HUES64 (cell line): Measurements from ENCODE around the gene NSUN3.
A peak's percentile ranks its signal among the peaks of the same experiment; 100 is the strongest.
"Not testable (repeated sequence)": the region's sequence is repeated elsewhere in the genome, so short reads cannot be mapped to it uniquely, and the experiment has no call there.

Experiments
- H3K27ac ChIP-seq: 2 replicates; pipeline ENCODE4 v1.7.0; 2013; ENCODE audit warnings: low read depth, low read length, inconsistent platforms
- H3K27me3 ChIP-seq: 2 replicates; pipeline ENCODE4 v1.6.1; 2013; ENCODE audit warnings: mild to moderate bottlenecking, low read length; ENCODE audit not compliant: insufficient read depth
- H3K36me3 ChIP-seq: 2 replicates; pipeline ENCODE4 v1.6.1; 2013; ENCODE audit warnings: mild to moderate bottlenecking, low read length; ENCODE audit not compliant: insufficient read depth
- H3K4me1 ChIP-seq: 2 replicates; pipeline ENCODE4 v1.6.1; 2013; ENCODE audit warnings: mild to moderate bottlenecking, low read length, moderate library complexity; ENCODE audit not compliant: insufficient read depth
- H3K4me3 ChIP-seq: 2 replicates; pipeline ENCODE4 v1.5.1; 2013; ENCODE audit warnings: mild to moderate bottlenecking, low read length, moderate library complexity
- H3K9ac ChIP-seq: 2 replicates; pipeline ENCODE4 v1.6.1; 2013; ENCODE audit warnings: mild to moderate bottlenecking, low read depth, low read length
- H3K9me3 ChIP-seq: 2 replicates; pipeline ENCODE4 v1.6.1; 2013; ENCODE audit warnings: low read depth, low read length; ENCODE audit not compliant: insufficient read depth
- WGBS: fragments of 150-250, 120-280 bp; methylation state at CpG from one replicate; pipeline ENCODE4 v1.1.7; 2013; ENCODE audit warnings: missing lambda C conversion rate; 5-methylcytosine and 5-hydroxymethylcytosine counted together

NSUN3 gene

GRCh38 chr3:94098452-94098851, 35.6 kb downstream of the NSUN3 start:
- Histone ChIP-seq H3K9me3 (no peaks in the 10 kb centered on the region), H3K27ac (no peak overlapping the region; the same call in 1 of the 2 replicates), H3K4me1 (no peaks in the 10 kb centered on the region), H3K27me3 (no peaks in the 10 kb centered on the region), H3K4me3 (no peak overlapping the region), H3K36me3 (peaks cover 23% of the 10 kb centered on the region), H3K9ac (no peak overlapping the region)
- 93% methylated on average over 3 of the region's 3 CpGs for WGBS

DNA sequence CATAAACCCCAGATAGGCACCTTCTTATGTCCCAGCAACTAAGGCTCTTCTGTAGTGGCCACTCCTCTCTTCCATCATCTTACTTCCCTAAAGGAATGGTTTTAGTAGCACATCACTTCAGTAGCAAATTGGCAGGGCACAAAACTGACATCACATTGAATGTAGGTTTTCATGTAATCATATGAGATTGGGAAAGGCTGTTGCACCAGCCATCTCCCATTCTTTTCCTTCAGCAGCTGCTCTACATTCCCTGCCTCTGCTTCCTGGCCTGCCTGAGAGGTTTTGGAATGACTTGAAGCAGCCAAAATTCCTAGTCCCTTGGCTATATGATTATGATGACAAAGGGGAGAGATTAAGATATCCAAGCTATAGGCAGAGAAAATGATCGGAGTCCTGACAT, 36.5 kb downstream of the NSUN3 start:
- H3K4me1 ChIP-seq, result no peaks in the 10 kb centered on the region
- peaks cover 23% of the 10 kb centered on the region for H3K36me3 ChIP-seq
- H3K27ac ChIP-seq, result no peak overlapping the region
- H3K9me3 ChIP-seq, result no peaks in the 10 kb centered on the region
- H3K27me3 ChIP-seq, result no peaks in the 10 kb centered on the region
- H3K4me3 ChIP-seq, result no peak overlapping the region
- 100% methylated on average over 1 of the region's 1 CpG for WGBS
- no peak overlapping the region for H3K9ac ChIP-seq

- WGBS, result 100% methylated on average over 2 of the region's 4 CpGs
Measured at GRCh38 chr3:94101860-94102259, 39.0 kb downstream of the NSUN3 start.

GRCh38 chr3:94106268-94106667, 43.4 kb downstream of the NSUN3 start:
- Histone ChIP-seq H3K36me3 (0 out of 2 replicates have a peak, but pooled peaks cover 3% of the 10 kb centered on the region), H3K27me3 (no peaks in the 10 kb centered on the region), H3K27ac (no peak overlapping the region), H3K9me3 (no peaks in the 10 kb centered on the region), H3K4me3 (no peak overlapping the region), H3K4me1 (no peaks in the 10 kb centered on the region), H3K9ac (no peak overlapping the region)
- 93% methylated on average over 4 of the region's 5 CpGs for WGBS

More at GRCh38 chr3:94101860-94102259, 39.0 kb downstream of the NSUN3 start:
- Histone ChIP-seq H3K4me1 (no peaks in the 10 kb centered on the region), H3K9me3 (no peaks in the 10 kb centered on the region), H3K9ac (no peak overlapping the region), H3K27ac (no peak overlapping the region), H3K36me3 (0 out of 2 replicates have a peak, but pooled peaks cover 6% of the 10 kb centered on the region), H3K27me3 (no peaks in the 10 kb centered on the region), H3K4me3 (no peak overlapping the region)

- not testable (repeated sequence) for H3K36me3 ChIP-seq, H3K27ac ChIP-seq, H3K9ac ChIP-seq, H3K27me3 ChIP-seq, H3K4me3 ChIP-seq, H3K4me1 ChIP-seq, H3K9me3 ChIP-seq
Measured at GRCh38 chr3:94110232-94110631, 47.4 kb downstream of the NSUN3 start.

GRCh38 chr3:94110854-94111253, 48.0 kb downstream of the NSUN3 start:
- H3K36me3 ChIP-seq, result peaks cover 8% of the 10 kb centered on the region; the same call in 1 of the 2 replicates
- no peaks in the 10 kb centered on the region for H3K9me3 ChIP-seq
- no peaks in the 10 kb centered on the region for H3K27me3 ChIP-seq
- no peak overlapping the region for H3K27ac ChIP-seq
- H3K4me3 ChIP-seq, result no peak overlapping the region
- H3K4me1 ChIP-seq, result peaks cover 4% of the 10 kb centered on the region
- H3K9ac ChIP-seq, result no peak overlapping the region

DNA sequence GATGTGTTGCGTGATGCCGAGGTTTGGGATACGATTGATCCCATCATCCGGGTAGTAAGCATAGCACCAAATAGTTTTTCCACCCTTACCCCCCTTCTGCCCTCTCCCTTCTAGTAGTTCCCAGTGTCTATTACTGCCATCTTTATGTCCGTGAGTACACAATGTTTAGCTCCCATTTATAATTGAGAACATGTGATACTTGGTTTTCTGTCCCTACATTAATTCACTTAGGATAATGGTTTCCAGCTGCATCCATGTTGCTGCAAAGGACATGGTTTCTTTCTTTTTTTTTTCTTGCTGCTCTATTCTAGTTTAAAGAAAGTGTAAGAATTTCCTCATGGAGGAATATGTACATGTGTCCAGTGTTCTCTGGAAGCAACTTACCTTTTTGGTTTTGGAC, 51.8 kb downstream of the NSUN3 start:
- Histone ChIP-seq H3K27ac (no peak overlapping the region), H3K9me3 (no peaks in the 10 kb centered on the region), H3K4me3 (no peak overlapping the region), H3K36me3 (peaks cover 6% of the 10 kb centered on the region; the same call in 1 of the 2 replicates), H3K9ac (no peak overlapping the region), H3K27me3 (no peaks in the 10 kb centered on the region), H3K4me1 (peaks cover 6% of the 10 kb centered on the region)
- WGBS, result 97% methylated on average over 5 of the region's 5 CpGs

- Histone ChIP-seq H3K9me3 (no peaks in the 10 kb centered on the region), H3K9ac (no peak overlapping the region), H3K4me1 (peaks cover 6% of the 10 kb centered on the region), H3K27ac (no peak overlapping the region), H3K4me3 (no peak overlapping the region), H3K27me3 (no peaks in the 10 kb centered on the region), H3K36me3 (peaks cover 6% of the 10 kb centered on the region; the same call in 1 of the 2 replicates)
- WGBS, result 81% methylated on average over 5 of the region's 6 CpGs
Measured at GRCh38 chr3:94115482-94115881, 52.6 kb downstream of the NSUN3 start.

DNA sequence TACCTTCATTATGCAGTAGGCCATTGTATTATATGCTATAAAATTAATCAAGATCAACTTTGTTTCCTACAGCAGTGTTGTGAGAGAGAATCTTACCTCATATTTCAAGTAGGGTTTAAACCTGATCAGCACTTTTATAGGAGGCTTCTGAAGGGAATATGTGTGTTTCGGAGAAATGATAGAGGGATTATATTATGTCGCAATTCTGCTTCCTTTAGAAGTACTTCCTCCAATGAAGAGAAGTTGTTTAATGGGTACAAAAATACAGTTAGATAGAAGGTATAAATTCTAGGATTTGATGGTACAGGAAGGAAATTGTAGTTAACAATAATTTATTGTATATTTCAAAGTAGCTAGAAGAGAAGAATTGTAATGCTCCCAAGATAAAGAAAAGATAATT, 54.9 kb downstream of the NSUN3 start:
- Histone ChIP-seq H3K36me3 (no peaks in the 10 kb centered on the region), H3K4me3 (no peak overlapping the region), H3K27ac (no peak overlapping the region), H3K9ac (no peak overlapping the region), H3K4me1 (peaks cover 11% of the 10 kb centered on the region), H3K27me3 (no peaks in the 10 kb centered on the region), H3K9me3 (no peaks in the 10 kb centered on the region)
- 96% methylated on average over 2 of the region's 2 CpGs for WGBS

- Histone ChIP-seq H3K27ac (no peak overlapping the region), H3K9me3 (no peaks in the 10 kb centered on the region), H3K4me1 (peaks cover 17% of the 10 kb centered on the region), H3K36me3 (no peaks in the 10 kb centered on the region), H3K9ac (no peak overlapping the region), H3K27me3 (no peaks in the 10 kb centered on the region), H3K4me3 (no peak overlapping the region)
- WGBS, result 100% methylated on average over 2 of the region's 2 CpGs
Measured at GRCh38 chr3:94118390-94118789, 55.5 kb downstream of the NSUN3 start.

GRCh38 chr3:94121161-94121560, 58.3 kb downstream of the NSUN3 start:
- Histone ChIP-seq H3K36me3 (peaks cover 2% of the 10 kb centered on the region; the same call in 1 of the 2 replicates), H3K4me3 (no peak overlapping the region), H3K9me3 (no peaks in the 10 kb centered on the region), H3K27ac (peak overlapping the region; percentile 26; the same call in 1 of the 2 replicates), H3K9ac (no peak overlapping the region), H3K4me1 (peaks cover 14% of the 10 kb centered on the region), H3K27me3 (no peaks in the 10 kb centered on the region)
- 25% methylated on average over 1 of the region's 2 CpGs for WGBS

DNA sequence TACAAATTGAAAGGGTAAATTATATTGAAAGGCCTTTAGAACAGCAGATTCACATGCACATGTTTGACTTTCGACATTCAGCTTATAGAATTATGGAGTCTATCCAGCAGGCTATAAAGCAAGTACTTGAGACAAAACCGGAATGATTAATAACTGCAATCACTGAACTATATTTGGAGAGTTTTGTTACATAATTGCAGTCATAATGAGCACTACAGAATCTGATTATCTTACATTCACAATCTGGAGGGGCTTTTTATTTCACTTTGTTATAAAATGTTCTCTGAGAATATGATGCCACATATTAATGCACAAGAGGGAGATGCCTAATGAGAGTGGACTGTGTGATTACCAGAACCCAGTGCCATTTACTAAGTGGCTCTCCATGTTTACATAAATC, 64.3 kb downstream of the NSUN3 start:
- Histone ChIP-seq H3K27me3 (no peaks in the 10 kb centered on the region), H3K9ac (no peak overlapping the region), H3K4me1 (peaks cover 14% of the 10 kb centered on the region), H3K9me3 (no peaks in the 10 kb centered on the region), H3K4me3 (no peak overlapping the region), H3K27ac (no peak overlapping the region), H3K36me3 (peaks cover 16% of the 10 kb centered on the region; the same call in 1 of the 2 replicates)
- 89% methylated on average over 2 of the region's 2 CpGs for WGBS
